Pulmonary artery endothelial cell (primary cell): ENCODE measurements around the gene GRP. TPM values are rescaled to one million over a fixed set of nuclear protein-coding genes. Genes with fewer than 3 reads are reported as not detected.

ENCODE experiments used
- total RNA-seq: library from RNA; depleted of rRNA; stranded (reverse); fragments of >200 nt; gene quantifications from 2 replicates; pipeline ENCODE4 v1.2.3, GENCODE V29; 2014

The GRP gene
- total RNA-seq, 1 donor from 2014 or later, result not detected

Other genes with a start within 250 kb of the GRP start
- gene SEC11C, start 80.3 kb upstream of the GRP start, total RNA-seq, result 20.9 and 27.2 TPM in 2 replicates
- not detected in 2 replicates for gene RAX, start 53.3 kb downstream of the GRP start, total RNA-seq
- not detected in 2 replicates for gene CPLX4, start 98.5 kb downstream of the GRP start, total RNA-seq
- 135 and 167 TPM in 2 replicates for gene LMAN1, start 139.1 kb downstream of the GRP start, total RNA-seq